ENCODE results near the gene ADCY1.

The ADCY1 gene

GRCh38 chr7:45625714-45626440 is 51.7 kb downstream of the ADCY1 start:
- no peak for DNase-seq (ENCODE audit: low spot score)

- no peak for DNase-seq (ENCODE audit: low spot score)
Measured at GRCh38 chr7:45626441-45627430, 52.6 kb downstream of the ADCY1 start.

GRCh38 chr7:45627691-45628456 is 53.7 kb downstream of the ADCY1 start:
- no peak for DNase-seq (ENCODE audit: low spot score)

GRCh38 chr7:45631569-45631968 is 57.4 kb downstream of the ADCY1 start:
- DNase-seq (ENCODE audit: low spot score), result no peak

- DNase-seq (ENCODE audit: low spot score), result no peak
Measured at GRCh38 chr7:45636733-45637132, 62.6 kb downstream of the ADCY1 start.

- no peak for DNase-seq (ENCODE audit: low spot score)
Measured at GRCh38 chr7:45638916-45639315, 64.7 kb downstream of the ADCY1 start.

- DNase-seq (ENCODE audit: low spot score), result no peak
Measured at GRCh38 chr7:45642044-45642443, 67.9 kb downstream of the ADCY1 start.

- no peak for DNase-seq (ENCODE audit: low spot score)
Measured at GRCh38 chr7:45643630-45644029, 69.5 kb downstream of the ADCY1 start.

GRCh38 chr7:45644237-45644636 is 70.1 kb downstream of the ADCY1 start:
- no peak for DNase-seq (ENCODE audit: low spot score)

- DNase-seq (ENCODE audit: low spot score), result no peak
Measured at GRCh38 chr7:45645141-45645969, 71.2 kb downstream of the ADCY1 start.

GRCh38 chr7:45646207-45646821 is 72.1 kb downstream of the ADCY1 start:
- DNase-seq (ENCODE audit: low spot score), result no peak

- no peak for DNase-seq (ENCODE audit: low spot score)
Measured at GRCh38 chr7:45646996-45647825, 73.0 kb downstream of the ADCY1 start.

GRCh38 chr7:45647967-45648670 is 74.0 kb downstream of the ADCY1 start:
- DNase-seq (ENCODE audit: low spot score), result no peak

GRCh38 chr7:45648671-45648995 is 74.5 kb downstream of the ADCY1 start:
- no peak for DNase-seq (ENCODE audit: low spot score)

- no peak for DNase-seq (ENCODE audit: low spot score)
Measured at GRCh38 chr7:45649560-45650346, 75.6 kb downstream of the ADCY1 start.

GRCh38 chr7:45650404-45651394 is 76.5 kb downstream of the ADCY1 start:
- no peak for DNase-seq (ENCODE audit: low spot score)

GRCh38 chr7:45651540-45651939 is 77.4 kb downstream of the ADCY1 start:
- DNase-seq (ENCODE audit: low spot score), result no peak

- no peak for DNase-seq (ENCODE audit: low spot score)
Measured at GRCh38 chr7:45652630-45653029, 78.5 kb downstream of the ADCY1 start.
